Medulla oblongata (tissue), 1 donor: Measurements from ENCODE around the gene TP53.
A peak's percentile ranks its signal among the peaks of the same experiment; 100 is the strongest.
"Not testable (repeated sequence)": the region's sequence is repeated elsewhere in the genome, so short reads cannot be mapped to it uniquely, and the experiment has no call there.

Experiments
- DNase-seq: peaks from one replicate; pipeline ENCODE4 v3.0.0-alpha.2; 2015; ENCODE audit errors: extremely low spot score

Gene TP53

DNA sequence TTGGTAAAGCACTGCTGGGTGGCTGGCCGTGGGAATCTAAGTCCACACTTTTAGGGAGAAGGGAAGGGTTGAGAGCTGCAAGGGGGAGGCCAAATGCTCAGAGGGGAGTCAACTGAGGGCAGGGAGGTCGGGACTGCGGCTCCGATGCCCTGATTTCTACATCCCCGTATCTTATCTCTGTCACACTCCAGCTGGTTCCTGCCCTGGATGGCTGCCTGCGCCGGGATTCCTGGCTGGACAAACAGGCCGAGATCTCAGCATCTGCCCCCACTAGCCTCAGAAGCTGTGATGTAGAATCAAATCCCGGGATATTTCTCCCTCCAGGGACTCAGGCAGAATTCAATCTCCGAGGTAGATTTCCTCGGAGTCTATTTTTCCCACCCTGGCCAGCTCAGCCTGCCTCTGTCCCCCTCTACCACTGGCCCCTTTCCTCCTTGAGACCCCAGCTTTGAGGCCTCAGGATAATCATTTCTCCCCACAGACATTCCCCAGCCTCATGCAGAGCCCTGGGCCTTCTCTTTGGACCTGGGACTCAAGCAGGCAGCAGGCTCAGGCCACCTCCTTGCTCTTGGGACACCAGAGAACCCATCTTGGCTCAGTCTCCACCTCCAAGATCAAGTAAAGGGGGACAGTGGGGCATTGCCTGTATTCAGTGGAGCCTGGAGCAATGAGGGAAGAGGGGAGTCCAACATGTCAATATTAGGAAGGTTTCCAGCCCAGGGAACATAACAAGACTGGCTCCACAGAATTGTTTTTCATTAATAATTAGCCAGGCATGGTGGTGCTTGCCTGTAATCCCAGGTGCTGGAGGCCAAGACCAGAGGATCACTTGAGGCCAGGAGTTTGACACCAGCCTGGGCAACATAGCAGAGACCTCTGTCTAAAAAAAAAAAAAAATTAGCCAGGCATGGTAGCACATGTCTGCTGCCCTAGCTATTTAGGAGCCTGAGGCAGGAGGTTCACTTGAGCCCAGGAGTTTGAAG, 55.6 kb downstream of the TP53 start:
- DNase-seq, result no peak

- no peak for DNase-seq
Observed at GRCh38 chr17:7629939-7630571, 57.2 kb downstream of the TP53 start, which contains the start of gene SHBG. TSS of gene SHBG (plus strand) at chr17:7630135. CDS start at chr17:7630173, 38 bp downstream.

GRCh38 chr17:7627250-7628121, 59.8 kb downstream of the TP53 start, which contains the start of gene SAT2:
TSS of gene SAT2 (minus strand) at chr17:7627821. CDS start at chr17:7627635, 186 bp downstream.
- DNase-seq, result peak; percentile 96

DNA sequence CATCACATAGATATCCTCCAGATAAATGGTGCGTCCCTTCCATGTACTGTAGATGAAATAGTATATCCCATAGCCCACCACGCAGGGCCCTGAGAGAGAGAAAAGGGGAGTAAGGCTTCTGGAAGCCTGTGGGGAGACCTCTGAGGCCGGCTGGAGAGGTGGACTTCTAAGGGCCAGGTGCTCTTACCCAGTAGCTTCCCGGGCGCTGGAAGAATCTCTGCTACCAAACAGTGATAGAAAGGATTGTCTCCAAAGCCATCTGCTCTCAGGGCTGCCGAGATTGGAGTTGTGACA, 60.4 kb downstream of the TP53 start:
- no peak for DNase-seq

- peak; percentile 56 for DNase-seq
Observed at GRCh38 chr17:7626307-7626706, 61.0 kb downstream of the TP53 start.

DNA sequence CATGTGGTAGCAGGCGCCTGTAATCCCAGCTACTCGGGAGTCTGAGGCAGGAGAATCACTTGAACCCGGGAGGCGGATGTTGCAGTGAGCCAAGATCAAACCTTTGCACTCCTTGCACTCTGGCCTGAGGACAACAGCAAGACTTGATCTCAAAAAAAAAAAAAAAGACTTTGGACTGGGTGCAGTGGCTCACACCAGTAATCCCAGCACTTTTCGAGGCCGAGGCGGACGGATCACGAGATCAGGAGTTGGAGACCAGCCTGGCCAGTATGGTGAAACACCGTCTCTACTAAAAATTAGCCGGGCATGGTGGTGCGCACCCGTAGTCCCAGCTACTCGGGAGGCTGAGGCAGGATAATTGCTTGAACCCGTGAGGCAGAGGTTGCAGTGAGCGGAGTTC, 61.5 kb downstream of the TP53 start:
- DNase-seq, result not testable (repeated sequence)

- no peak for DNase-seq
Observed at GRCh38 chr17:7623661-7624060, 63.6 kb downstream of the TP53 start.

DNA sequence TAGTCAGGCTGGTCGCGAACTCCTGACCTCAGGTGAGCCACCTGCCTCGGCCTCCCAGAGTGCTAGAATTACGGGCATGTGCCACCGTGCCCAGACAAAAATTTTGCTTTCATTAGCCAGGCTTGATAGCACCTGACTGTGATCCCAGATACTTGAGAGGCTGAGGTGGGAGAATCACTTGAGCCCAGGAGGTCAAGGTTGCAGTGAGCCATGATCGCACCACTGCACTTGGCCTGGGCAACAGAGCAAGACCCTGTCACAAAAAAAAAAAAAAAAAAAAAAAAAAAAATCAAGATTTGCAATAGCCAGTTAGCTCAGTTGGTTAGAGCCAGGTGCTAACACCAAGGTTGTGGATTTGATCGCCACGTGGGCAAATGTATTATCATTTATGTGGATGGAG, 66.5 kb downstream of the TP53 start:
- DNase-seq, result no peak

DNA sequence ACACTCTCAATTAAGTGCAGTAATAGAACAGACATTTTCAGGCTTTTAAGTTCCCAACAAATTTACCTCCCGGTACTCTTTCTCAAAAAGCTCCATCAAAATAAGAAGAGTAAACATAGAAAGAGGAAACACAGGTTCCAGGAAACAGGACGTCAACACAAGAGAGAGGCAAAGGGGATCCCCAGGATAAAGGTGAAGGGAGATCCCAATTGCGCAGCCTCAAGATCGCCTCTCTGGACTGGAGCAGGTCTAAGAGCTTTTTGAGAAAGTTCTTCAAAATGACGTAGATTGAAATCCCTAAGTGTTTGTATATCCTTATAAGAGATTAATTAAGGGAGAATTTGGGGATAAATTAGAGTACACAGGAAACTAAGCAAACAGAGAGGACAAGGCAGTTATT, 68.7 kb downstream of the TP53 start:
- no peak for DNase-seq
